Mesenchymal stem cell (in vitro differentiated cells and primary cell): Measurements from ENCODE around the gene MRPL4.

Experiments
- DNase-seq: peaks from one replicate; pipeline ENCODE4 v3.0.0-alpha.2; 2013
- H2AFZ ChIP-seq: one replicate; pipeline ENCODE4 v1.6.1; 2013; ENCODE audit warnings: low read depth, mild to moderate bottlenecking, control low read depth, inconsistent platforms, low read length, moderate library complexity
- H2AK5ac ChIP-seq: 2 replicates; pipeline ENCODE4 v1.6.1; 2013; ENCODE audit warnings: low read length, moderate library complexity, mild to moderate bottlenecking, inconsistent platforms; ENCODE audit not compliant: severe bottlenecking
- H2BK120ac ChIP-seq: one replicate; pipeline ENCODE4 v1.6.1; 2013; ENCODE audit warnings: low read depth, mild to moderate bottlenecking, inconsistent platforms, low read length, moderate library complexity
- H2BK12ac ChIP-seq, 2 experiments: one replicate each; pipeline ENCODE4 v1.6.1; 2013; ENCODE audit warnings: inconsistent platforms in 2 of 2, low read length in 2 of 2, mild to moderate bottlenecking in 2 of 2, moderate library complexity in 2 of 2, control low read depth in 1 of 2
- H2BK15ac ChIP-seq: one replicate; pipeline ENCODE4 v1.6.1; 2013; ENCODE audit warnings: mild to moderate bottlenecking, low read depth, inconsistent platforms; ENCODE audit not compliant: poor library complexity, severe bottlenecking
- H2BK5ac ChIP-seq: 2 replicates; pipeline ENCODE4 v1.6.1; 2013; ENCODE audit warnings: low read depth, mild to moderate bottlenecking, low read length, control low read depth, inconsistent platforms; ENCODE audit not compliant: poor library complexity, severe bottlenecking
- H3K14ac ChIP-seq, 2 experiments: one replicate each; pipeline ENCODE4 v1.6.1; 2013; ENCODE audit warnings: inconsistent platforms in 2 of 2, low read length in 2 of 2, control low read depth in 1 of 2, mild to moderate bottlenecking in 1 of 2, moderate library complexity in 1 of 2
- H3K18ac ChIP-seq, 2 experiments: one replicate each; pipeline ENCODE4 v1.6.1; 2013; ENCODE audit warnings: inconsistent platforms in 2 of 2, low read length in 2 of 2, control low read depth in 1 of 2, low read depth in 1 of 2, mild to moderate bottlenecking in 1 of 2
- H3K23ac ChIP-seq, 2 experiments: one replicate each; pipeline ENCODE4 v1.6.1; 2013; ENCODE audit warnings: inconsistent platforms in 2 of 2, low read length in 2 of 2, mild to moderate bottlenecking in 2 of 2, moderate library complexity in 2 of 2, control low read depth in 1 of 2
- H3K27ac ChIP-seq: 2 replicates; pipeline ENCODE4 v1.5.1; 2013; ENCODE audit warnings: mild to moderate bottlenecking, moderate library complexity, low read length, control low read depth, inconsistent platforms; ENCODE audit not compliant: poor library complexity, severe bottlenecking
- H3K27me3 ChIP-seq, 2 experiments: 2 replicates each; pipeline versions ENCODE4 v1.6.1 to v1.7.0; 2013; ENCODE audit warnings: low read length in 2 of 2, mild to moderate bottlenecking in 2 of 2, moderate library complexity in 2 of 2, control low read depth in 1 of 2, inconsistent platforms in 1 of 2; ENCODE audit not compliant: control insufficient read depth in 1 of 2, insufficient read depth in 1 of 2
- H3K36me3 ChIP-seq, 2 experiments: 2 replicates each; pipeline versions ENCODE4 v1.6.1 to v1.7.0; 2013; ENCODE audit warnings: low read length in 2 of 2, control low read depth in 1 of 2, inconsistent platforms in 1 of 2, low read depth in 1 of 2, mild to moderate bottlenecking in 1 of 2; ENCODE audit not compliant: insufficient read depth in 2 of 2, control insufficient read depth in 1 of 2
- H3K4ac ChIP-seq, 2 experiments: one replicate each; pipeline ENCODE4 v1.6.1; 2013; ENCODE audit warnings: inconsistent platforms in 2 of 2, low read length in 2 of 2, mild to moderate bottlenecking in 2 of 2, moderate library complexity in 2 of 2, control low read depth in 1 of 2, low read depth in 1 of 2
- H3K4me1 ChIP-seq: 2 replicates; pipeline ENCODE4 v1.6.1; 2013; ENCODE audit warnings: low read depth, low read length, control low read depth; ENCODE audit not compliant: control insufficient read depth, insufficient read depth
- H3K4me2 ChIP-seq: 2 replicates; pipeline ENCODE4 v1.6.1; 2013; ENCODE audit warnings: low read length, mild to moderate bottlenecking, inconsistent platforms; ENCODE audit not compliant: poor library complexity, severe bottlenecking
- H3K4me3 ChIP-seq, 2 experiments: 2 replicates each; pipeline versions ENCODE4 v1.5.1 to v1.7.0; 2013; ENCODE audit warnings: low read length in 2 of 2, mild to moderate bottlenecking in 2 of 2, control low read depth in 1 of 2, low read depth in 1 of 2; ENCODE audit not compliant: insufficient read depth in 1 of 2
- H3K79me1 ChIP-seq: replicated peaks from 2 replicates; pipeline ENCODE4 v1.6.1; 2013; ENCODE audit warnings: mild to moderate bottlenecking, control low read depth, low read length, inconsistent platforms; ENCODE audit not compliant: poor library complexity, severe bottlenecking
- H3K9ac ChIP-seq: 2 replicates; pipeline ENCODE4 v1.7.0; 2013; ENCODE audit warnings: mild to moderate bottlenecking, low read length, moderate library complexity
- H3K9me3 ChIP-seq: 2 replicates; pipeline ENCODE4 v1.7.0; 2013; ENCODE audit warnings: mild to moderate bottlenecking, low read length; ENCODE audit not compliant: control insufficient read depth
- H4K8ac ChIP-seq: one replicate; pipeline ENCODE4 v1.6.1; 2013; ENCODE audit warnings: inconsistent platforms, mild to moderate bottlenecking, low read length, moderate library complexity
- H4K91ac ChIP-seq: one replicate; pipeline ENCODE4 v1.6.1; 2013; ENCODE audit warnings: mild to moderate bottlenecking, low read length, inconsistent platforms
- WGBS: methylation state at CpG from one replicate; pipeline ENCODE4 v1.1.7; 2013; ENCODE audit warnings: mixed read lengths; 5-methylcytosine and 5-hydroxymethylcytosine counted together

MRPL4 gene

DNA sequence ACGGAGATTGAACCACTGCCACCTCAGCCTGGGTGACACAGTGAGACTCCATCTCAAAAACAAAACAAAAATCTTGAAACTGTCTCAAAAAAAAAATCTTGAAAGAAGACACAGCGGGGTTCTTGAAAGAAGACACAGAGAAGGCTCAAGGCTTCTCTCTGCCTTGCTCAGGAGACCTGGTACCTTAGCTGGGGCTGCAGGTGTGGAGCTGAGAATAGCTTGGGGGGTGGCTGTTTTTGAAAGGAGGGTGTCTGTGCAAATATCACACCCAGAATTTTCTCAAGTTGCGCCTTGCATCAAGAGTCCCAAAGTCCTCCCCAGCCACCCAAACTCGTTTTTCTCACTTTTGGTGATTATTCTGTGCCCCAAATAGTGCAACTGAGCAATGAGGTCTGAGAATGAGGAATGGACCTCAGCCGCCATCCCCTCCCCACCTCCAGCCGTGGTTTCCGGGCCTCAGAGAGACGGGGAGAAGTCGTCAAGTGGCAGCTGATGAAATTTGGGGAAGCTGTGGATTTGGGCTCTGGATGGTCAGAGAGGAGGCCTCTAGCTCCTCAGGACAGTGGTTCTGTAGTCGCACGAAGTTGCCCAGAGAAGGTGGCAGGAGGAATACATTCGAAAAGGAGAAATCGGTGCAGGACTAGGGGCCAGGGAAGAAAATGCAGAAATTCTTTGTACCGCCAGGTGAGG lies 29.7 kb upstream of the MRPL4 start:
- Histone ChIP-seq H3K9ac (no peak overlapping the region), H3K4me3 (no peak overlapping the region)

DNA sequence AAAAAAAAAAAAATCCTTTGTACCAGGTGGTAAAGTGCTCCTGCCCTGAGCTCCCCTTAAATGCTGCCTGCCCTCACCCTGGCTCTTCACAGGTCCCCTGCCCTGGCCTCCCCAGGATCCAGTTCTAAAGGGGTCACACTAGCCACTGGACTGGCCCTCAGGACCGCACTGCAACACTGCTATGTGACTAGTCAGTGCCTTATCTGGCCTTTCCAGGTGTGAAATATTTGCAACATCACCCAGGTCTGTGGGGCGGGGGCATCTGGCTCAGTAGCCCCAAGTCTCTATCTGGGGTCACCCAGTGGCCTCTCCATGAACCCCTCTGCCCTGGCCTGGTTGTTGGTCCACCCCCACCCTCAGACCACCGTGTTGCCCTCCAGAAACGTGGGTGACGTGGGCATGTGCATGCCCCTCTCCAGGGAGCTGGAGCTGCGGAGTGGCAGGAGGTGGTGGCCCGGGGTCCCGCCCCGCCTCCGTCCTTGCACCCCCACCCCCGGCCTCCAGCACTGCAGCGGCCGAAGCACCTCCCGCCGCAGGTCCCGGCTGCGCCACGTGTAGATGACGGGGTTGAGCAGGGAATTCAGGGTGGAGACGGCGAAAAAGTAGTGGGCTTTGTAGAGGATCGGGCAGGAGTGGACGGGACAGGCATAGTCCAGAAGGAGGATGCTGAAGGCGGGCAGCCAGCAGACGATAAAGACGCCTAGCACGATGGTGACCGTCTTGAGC lies 28.4 kb upstream of the MRPL4 start:
- H2AFZ ChIP-seq = no peak overlapping the region
- H3K27ac ChIP-seq = no peak overlapping the region
- H3K23ac ChIP-seq = no peak overlapping the region
- no peaks in the 10 kb centered on the region for H3K27me3 ChIP-seq
- no peak overlapping the region for H3K9ac ChIP-seq
- WGBS = 96% methylated on average over 28 of the region's 28 CpGs
- no peak overlapping the region for H2BK5ac ChIP-seq
- no peaks in the 10 kb centered on the region for H3K9me3 ChIP-seq
- no peak overlapping the region for H3K14ac ChIP-seq
- H4K91ac ChIP-seq = no peak overlapping the region
- peaks cover 3% of the 10 kb centered on the region for H3K4me1 ChIP-seq
- no peak overlapping the region for H2BK15ac ChIP-seq
- no peak overlapping the region for H3K4me3 ChIP-seq
- no peak overlapping the region for H2BK120ac ChIP-seq
- H3K79me1 ChIP-seq = peaks cover 7% of the 10 kb centered on the region
- no peak overlapping the region for H3K4ac ChIP-seq
- no peak overlapping the region for H3K18ac ChIP-seq
- no peak overlapping the region for H4K8ac ChIP-seq
- peaks cover 15 to 30% of the 10 kb centered on the region in 2 experiments for H3K36me3 ChIP-seq
- no peak overlapping the region for H2BK12ac ChIP-seq
- no peak overlapping the region for H2AK5ac ChIP-seq
- DNase-seq = no peak
- H3K4me2 ChIP-seq = no peak overlapping the region

More for the DNA sequence above, 29.7 kb upstream of the MRPL4 start:
- whole genome bisulfite sequencing = 90% methylated on average over 13 of the region's 14 CpGs
- no peak overlapping the region for H2BK15ac ChIP-seq
- no peak overlapping the region for H3K18ac ChIP-seq
- no peak overlapping the region for H3K27ac ChIP-seq
- no peak overlapping the region for H2BK5ac ChIP-seq
- no peak overlapping the region for H3K23ac ChIP-seq
- H3K4me1 ChIP-seq = peaks cover 3% of the 10 kb centered on the region
- H4K8ac ChIP-seq = no peak overlapping the region
- H4K91ac ChIP-seq = no peak overlapping the region
- peaks cover 15 to 30% of the 10 kb centered on the region in 2 experiments for H3K36me3 ChIP-seq
- H2BK12ac ChIP-seq = no peak overlapping the region
- DNase-seq = no peak
- H2BK120ac ChIP-seq = no peak overlapping the region
- H2AFZ ChIP-seq = no peak overlapping the region
- H3K4me2 ChIP-seq = no peak overlapping the region
- H3K4ac ChIP-seq = no peak overlapping the region
- H2AK5ac ChIP-seq = no peak overlapping the region
- H3K27me3 ChIP-seq = no peaks in the 10 kb centered on the region
- peaks cover 5% of the 10 kb centered on the region for H3K79me1 ChIP-seq
- H3K14ac ChIP-seq = no peak overlapping the region
- H3K9me3 ChIP-seq = no peaks in the 10 kb centered on the region

DNA sequence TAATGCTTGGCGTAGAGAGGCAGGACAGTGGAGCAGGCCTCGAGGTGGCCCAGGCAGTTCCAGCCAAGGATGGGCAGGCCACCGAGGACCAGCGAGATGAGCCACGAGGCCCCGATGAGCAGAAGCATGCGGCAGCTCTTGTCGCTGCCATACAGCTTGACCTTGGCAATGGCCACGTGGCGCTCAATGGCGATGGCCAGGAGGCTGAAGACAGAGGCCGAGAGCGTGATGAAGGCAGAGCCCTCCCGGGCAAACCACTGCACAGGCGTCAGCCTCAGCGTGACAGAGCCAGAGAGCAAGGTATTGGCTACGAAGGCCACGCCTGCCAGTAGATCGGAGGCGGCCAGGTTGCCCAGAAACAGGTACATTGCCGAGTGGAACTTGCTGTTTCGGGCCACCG lies 27.7 kb upstream of the MRPL4 start:
- Histone ChIP-seq H2BK5ac (no peak overlapping the region), H3K9me3 (no peaks in the 10 kb centered on the region), H2BK120ac (no peak overlapping the region), H3K79me1 (peaks cover 7% of the 10 kb centered on the region), H3K14ac (no peak overlapping the region), H4K8ac (no peak overlapping the region), H2AK5ac (no peak overlapping the region), H2BK15ac (peak overlapping the region; percentile 41), H3K36me3 (peaks cover 15 to 30% of the 10 kb centered on the region in 2 experiments), H2BK12ac (no peak overlapping the region), H3K4me2 (no peak overlapping the region), H3K4ac (no peak overlapping the region), H3K9ac (no peak overlapping the region), H3K18ac (no peak overlapping the region), H2AFZ (no peak overlapping the region), H4K91ac (no peak overlapping the region), H3K4me3 (no peak overlapping the region), H3K23ac (no peak overlapping the region), H3K27ac (no peak overlapping the region), H3K4me1 (peaks cover 3% of the 10 kb centered on the region), H3K27me3 (no peaks in the 10 kb centered on the region)
- no peak for DNase-seq
- WGBS = 98% methylated on average over 23 of the region's 23 CpGs

DNA sequence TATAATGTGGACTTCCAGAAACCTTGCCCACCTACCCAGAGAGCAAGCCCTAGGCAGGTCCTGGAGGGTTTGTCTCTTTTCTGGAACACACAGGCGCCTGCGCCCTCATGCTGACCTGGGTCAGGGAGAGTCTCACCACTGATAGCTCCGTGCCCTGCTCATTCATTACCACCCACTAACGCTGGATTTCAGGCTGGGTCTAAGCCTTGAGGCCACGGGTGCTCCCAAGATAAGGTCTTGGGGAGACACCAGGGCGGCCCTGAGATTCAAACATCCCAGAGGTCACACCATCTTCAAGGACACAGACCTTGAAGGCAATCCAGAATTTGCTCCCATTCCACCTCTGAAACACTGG lies 26.0 kb upstream of the MRPL4 start:
- H3K4me2 ChIP-seq = no peak overlapping the region
- H3K9me3 ChIP-seq = no peaks in the 10 kb centered on the region
- H3K4ac ChIP-seq = no peak overlapping the region
- no peak overlapping the region for H2AFZ ChIP-seq
- H4K8ac ChIP-seq = no peak overlapping the region
- H2BK120ac ChIP-seq = no peak overlapping the region
- no peak overlapping the region for H2AK5ac ChIP-seq
- H3K36me3 ChIP-seq = peaks cover 15 to 30% of the 10 kb centered on the region in 2 experiments
- peak overlapping the region; percentile 60 for H3K9ac ChIP-seq
- DNase-seq = no peak
- H3K79me1 ChIP-seq = peaks cover 15% of the 10 kb centered on the region
- H3K23ac ChIP-seq = no peak overlapping the region
- H3K4me3 ChIP-seq = peak overlapping the region in 1 of 2 experiments; percentile 32
- WGBS = 93% methylated on average over 6 of the region's 6 CpGs
- no peak overlapping the region for H4K91ac ChIP-seq
- peaks cover 10% of the 10 kb centered on the region for H3K4me1 ChIP-seq
- no peak overlapping the region for H2BK5ac ChIP-seq
- H2BK12ac ChIP-seq = no peak overlapping the region
- H3K27ac ChIP-seq = no peak overlapping the region
- H3K18ac ChIP-seq = no peak overlapping the region
- no peak overlapping the region for H3K14ac ChIP-seq
- H2BK15ac ChIP-seq = no peak overlapping the region
- H3K27me3 ChIP-seq = no peaks in the 10 kb centered on the region
